Measurements from ENCODE around the gene GPBP1L1.

- no peak for TF ChIP-seq EZH2 (IDR thresholded peaks at IDR 0.05; ENCODE audit: insufficient read depth, poor library complexity, severe bottlenecking)
- TF ChIP-seq EZH2phosphoT487 (IDR thresholded peaks at IDR 0.05; ENCODE audit: insufficient read depth, low read depth), result no peak
These were observed 51.1 kb downstream of the GPBP1L1 start for GRCh38 chr1:45635211-45635610.

Measured in GM23248 (cell line).